ENCODE data around the gene HAPLN3. TPM values are rescaled to one million over a fixed set of nuclear protein-coding genes. Genes with fewer than 3 reads are reported as not detected.

HAPLN3 gene
- total and polyA plus RNA-seq, 8 donors, result 0.32 to 3.7 (median 2.0) TPM

- ATAC-seq (no peak), DNase-seq (no peak), FAIRE-seq (no peak)
- no peaks in the 10 kb centered on the region for H3K36me3 ChIP-seq
- intact Hi-C loops (cut with DNase I), result no loop called here
- H3K9me3 ChIP-seq, result no peaks in the 10 kb centered on the region
- WGBS, 2 donors, result 81 to 92% methylated on average over 10 of the region's 10 CpGs
- no peaks in the 10 kb centered on the region for H3K27me3 ChIP-seq
- no peak overlapping the region for H3K4me3 ChIP-seq
- TF ChIP-seq CTCF (IDR thresholded peaks at IDR 0.05), result no peak
- no peaks in the 10 kb centered on the region for H3K4me1 ChIP-seq
- H3K27ac ChIP-seq, result no peak overlapping the region
Measured at GRCh38 chr15:88866295-88866881, 29.0 kb downstream of the HAPLN3 start.

DNA sequence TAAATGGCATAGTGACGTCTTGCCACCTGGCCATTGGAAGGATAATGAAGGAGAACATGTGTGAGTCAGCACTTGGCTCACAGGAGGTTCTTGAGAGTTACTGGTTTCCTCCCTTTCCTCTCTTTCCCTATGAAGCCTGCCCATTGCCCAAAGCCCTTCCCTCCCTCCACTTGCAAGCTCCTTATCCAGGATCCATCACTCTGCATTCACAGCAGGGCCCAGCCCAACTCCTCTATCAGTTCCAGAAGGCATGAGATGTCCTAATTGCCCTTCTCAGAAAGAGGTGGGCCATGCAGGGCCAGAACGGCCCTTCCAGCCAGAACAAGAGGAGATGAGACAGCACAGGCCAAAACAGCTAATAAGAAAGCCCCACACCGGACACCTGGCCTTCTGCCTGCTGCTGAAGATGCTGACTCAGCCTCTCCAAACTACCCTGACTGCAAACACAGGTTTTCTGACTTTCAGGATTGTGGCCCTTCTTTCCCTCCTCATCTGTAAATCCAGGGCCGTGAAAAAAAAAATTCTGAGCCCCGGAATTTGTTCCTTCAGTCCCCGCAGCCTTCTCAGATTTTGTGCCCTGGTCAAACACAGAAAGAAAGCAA, 29.7 kb downstream of the HAPLN3 start:
- ATAC-seq (no peak), DNase-seq (no peak), FAIRE-seq (no peak)
- H3K36me3 ChIP-seq, result no peaks in the 10 kb centered on the region
- no peak overlapping the region for H3K4me3 ChIP-seq
- intact Hi-C loops (cut with DNase I), result no loop called here
- no peaks in the 10 kb centered on the region for H3K4me1 ChIP-seq
- no peaks in the 10 kb centered on the region for H3K9me3 ChIP-seq
- H3K27me3 ChIP-seq, result no peaks in the 10 kb centered on the region
- TF ChIP-seq CTCF (IDR thresholded peaks at IDR 0.05), result no peak
- no peak overlapping the region for H3K27ac ChIP-seq
- WGBS, 2 donors, result 58 to 68% methylated on average over 6 of the region's 6 CpGs

DNA sequence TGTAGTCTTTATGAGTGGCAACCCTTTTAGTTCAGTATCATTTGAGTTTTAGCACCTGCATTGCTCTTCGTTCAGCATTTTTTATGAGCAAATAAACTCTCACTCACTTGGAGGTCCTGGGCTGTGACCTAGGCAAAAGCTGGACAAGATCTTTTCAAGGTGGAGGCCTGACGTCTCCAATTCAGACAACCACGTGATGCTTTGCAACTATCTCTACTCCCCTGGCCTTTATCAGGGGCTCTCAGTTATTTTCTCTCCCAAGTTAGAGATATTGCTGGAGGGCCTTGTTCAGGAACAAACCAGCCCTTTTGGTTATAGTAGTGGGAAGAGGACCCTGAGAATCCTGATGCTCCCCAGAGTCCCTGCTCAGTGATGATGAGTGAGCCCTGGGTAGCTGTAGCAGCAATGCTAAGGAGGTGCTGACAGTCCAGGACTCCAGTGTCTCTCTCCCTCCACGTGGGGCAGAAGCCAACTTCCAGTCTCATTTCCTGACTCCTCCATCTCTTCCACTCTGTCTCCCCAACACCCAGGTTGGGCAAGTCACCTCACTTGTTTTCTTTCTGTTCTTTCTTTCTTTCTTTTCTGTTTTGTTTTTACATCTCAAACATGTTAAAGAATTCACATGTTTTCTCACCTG, 30.4 kb downstream of the HAPLN3 start:
- Histone ChIP-seq H3K36me3 (no peaks in the 10 kb centered on the region), H3K27me3 (no peaks in the 10 kb centered on the region), H3K4me1 (no peaks in the 10 kb centered on the region), H3K9me3 (no peaks in the 10 kb centered on the region), H3K4me3 (no peak overlapping the region), H3K27ac (no peak overlapping the region)
- no peak for TF ChIP-seq CTCF (IDR thresholded peaks at IDR 0.05)
- intact Hi-C loops (cut with DNase I), result no loop called here
- 40 to 62% methylated on average over 4 of the region's 4 CpGs for WGBS, 2 donors
- ATAC-seq, result no peak
- FAIRE-seq, result no peak
- no peak for DNase-seq

DNA sequence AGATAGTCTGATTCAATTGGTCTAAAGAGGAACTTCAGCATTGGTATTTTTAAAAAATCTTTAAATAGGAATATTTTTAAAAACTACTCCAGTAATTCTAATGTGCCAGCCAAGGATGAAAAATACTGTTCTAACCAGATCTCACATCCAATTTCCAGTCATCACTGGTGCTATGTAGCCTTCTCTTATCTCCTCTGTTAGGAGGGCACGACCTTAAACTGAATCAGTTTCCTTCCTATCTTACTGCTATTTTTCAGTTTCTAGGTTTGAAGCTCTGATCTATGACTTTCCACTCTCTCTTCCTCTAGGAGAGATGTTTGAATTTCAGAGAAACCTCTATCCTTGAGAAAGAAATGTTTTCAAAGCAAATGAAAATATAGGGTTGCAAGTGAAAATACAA, 31.9 kb downstream of the HAPLN3 start:
- DNase-seq (no peak), ATAC-seq (no peak), FAIRE-seq (no peak)
- no peak overlapping the region for H3K4me3 ChIP-seq
- H3K9me3 ChIP-seq, result no peaks in the 10 kb centered on the region
- TF ChIP-seq CTCF (IDR thresholded peaks at IDR 0.05), result no peak
- intact Hi-C loops (cut with DNase I), result no loop called here
- H3K27ac ChIP-seq, result no peak overlapping the region
- no peaks in the 10 kb centered on the region for H3K36me3 ChIP-seq
- no peaks in the 10 kb centered on the region for H3K27me3 ChIP-seq
- no peaks in the 10 kb centered on the region for H3K4me1 ChIP-seq
- WGBS, 2 donors, result 25 to 38% methylated on average over 1 of the region's 1 CpG

DNA sequence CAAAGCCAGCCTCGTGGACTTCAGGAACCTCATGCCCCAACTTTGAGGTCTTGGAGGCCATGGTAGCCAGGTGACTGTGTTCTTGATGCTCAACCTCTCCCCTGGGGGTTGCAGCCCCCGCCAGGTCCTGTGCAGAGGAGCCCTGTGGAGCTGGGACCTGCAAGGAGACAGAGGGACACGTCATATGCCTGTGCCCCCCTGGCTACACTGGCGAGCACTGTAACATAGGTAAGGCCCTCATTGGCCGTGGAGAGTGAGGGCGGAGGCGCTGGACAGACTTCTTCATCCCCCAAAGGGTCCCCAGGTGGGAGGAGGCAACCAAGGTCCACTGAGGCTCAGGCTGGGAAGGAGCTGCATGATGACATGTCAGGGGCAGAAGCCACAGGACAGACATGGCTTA, 35.1 kb downstream of the HAPLN3 start:
- ATAC-seq (no peak), DNase-seq (no peak), FAIRE-seq (no peak)
- Histone ChIP-seq H3K9me3 (no peaks in the 10 kb centered on the region), H3K36me3 (no peaks in the 10 kb centered on the region), H3K27me3 (no peaks in the 10 kb centered on the region), H3K4me3 (no peak overlapping the region), H3K27ac (no peak overlapping the region), H3K4me1 (no peaks in the 10 kb centered on the region)
- intact Hi-C loops (cut with DNase I), result no loop called here
- TF ChIP-seq CTCF (IDR thresholded peaks at IDR 0.05), result no peak
- WGBS, 2 donors, result 44 to 51% methylated on average over 7 of the region's 7 CpGs
